PC-9 (cell line): ENCODE results near the gene CCDC60. TPM values are rescaled to one million over a fixed set of nuclear protein-coding genes. Genes with fewer than 3 reads are reported as not detected.

Source experiments
- BruUV-seq: library from RNA; stranded (reverse); fragments of 400-500 nt; replicated peaks from 2 replicates; lab custom pipeline; 2021; lab: Mats Ljungman, UMichigan
- CTCF ChIA-PET: fragments of 300-600 bp; sonication (Branson Sonifier 250); formaldehyde crosslinking; loops from one replicate; lab custom pipeline; 2022; ENCODE audit warnings: antibody characterized with exemption; lab: Charles Lee
- POLR2A ChIA-PET: fragments of 300-600 bp; sonication (Branson Sonifier 250); formaldehyde crosslinking; loops from one replicate; lab custom pipeline; 2022; ENCODE audit warnings: antibody characterized with exemption; ENCODE audit not compliant: unreplicated experiment; lab: Charles Lee
- DNase-seq, 2 experiments: peaks; one replicate each; pipeline versions ENCODE4 v3.0.0 to v3.0.0-alpha.2; 2015 to 2022; ENCODE audit warnings: mixed read lengths in 1 of 2
- H2AFZ ChIP-seq: fragments of 200-600 bp; sonication (generic); 2 replicates; pipeline ENCODE4 v1.8.1; 2017; ENCODE audit warnings: antibody characterized with exemption
- H3F3A ChIP-seq: fragments of 200-600 bp; sonication (generic); 2 replicates; pipeline ENCODE4 v1.8.1; 2017; ENCODE audit warnings: antibody characterized with exemption, mild to moderate bottlenecking, low read depth; ENCODE audit not compliant: insufficient read depth
- H3K27ac ChIP-seq: fragments of 200-600 bp; sonication (generic); 2 replicates; pipeline ENCODE4 v1.6.1; 2016; ENCODE audit warnings: mixed run types
- H3K27me3 ChIP-seq: fragments of 200-600 bp; sonication (generic); 2 replicates; pipeline ENCODE4 v1.6.1; 2016; ENCODE audit warnings: low read depth, mixed run types; ENCODE audit not compliant: insufficient read depth
- H3K36me3 ChIP-seq: fragments of 200-600 bp; sonication (generic); 2 replicates; pipeline ENCODE4 v1.6.1; 2016; ENCODE audit warnings: low read depth, mixed run types
- H3K4me1 ChIP-seq: fragments of 200-600 bp; sonication (generic); replicated peaks from 2 replicates; pipeline ENCODE4 v1.6.1; 2016; ENCODE audit warnings: mixed run types; ENCODE audit not compliant: insufficient read depth
- H3K4me2 ChIP-seq: fragments of 200-600 bp; sonication (generic); 2 replicates; pipeline ENCODE4 v1.6.1; 2017; ENCODE audit warnings: mixed run types
- H3K4me3 ChIP-seq: fragments of 200-600 bp; sonication (generic); 2 replicates; pipeline ENCODE4 v1.6.1; 2016; ENCODE audit warnings: mixed run types
- H3K79me2 ChIP-seq: fragments of 200-600 bp; sonication (generic); 2 replicates; pipeline ENCODE4 v1.6.1; 2017; ENCODE audit warnings: low read depth, mixed run types
- H3K9me2 ChIP-seq: fragments of 200-600 bp; sonication (generic); 2 replicates; pipeline ENCODE4 v1.8.1; 2017; ENCODE audit warnings: mild to moderate bottlenecking; ENCODE audit not compliant: insufficient read depth
- H3K9me3 ChIP-seq: fragments of 200-600 bp; sonication (generic); 2 replicates; pipeline ENCODE4 v1.8.1; 2016; ENCODE audit warnings: low read depth; ENCODE audit not compliant: insufficient read depth
- H4K20me1 ChIP-seq: fragments of 200-600 bp; sonication (generic); 2 replicates; pipeline ENCODE4 v1.8.1; 2017; ENCODE audit not compliant: insufficient read depth
- CTCF ChIP-seq: fragments of 200-600 bp; sonication (generic); conservative IDR thresholded peaks from 2 replicates; pipeline ENCODE4 v1.6.1; 2017; ENCODE audit warnings: mixed run types, antibody characterized with exemption, mild to moderate bottlenecking, moderate library complexity
- EZH2 ChIP-seq: fragments of 200-600 bp; sonication (generic); IDR thresholded peaks from 2 replicates; pipeline ENCODE4 v1.8.0; 2017; ENCODE audit warnings: antibody characterized with exemption, low read depth
- intact Hi-C: fragments of 100-400 bp; cut with micrococcal nuclease; formaldehyde crosslinking; loops from one replicate; pipeline ENCODE4 v1.10.0; 2022; ENCODE audit not compliant: unreplicated experiment
- total RNA-seq: library from RNA; stranded (reverse); gene quantifications from 2 replicates; pipeline ENCODE4 v1.2.3, GENCODE V29; 2021

The CCDC60 gene
- total RNA-seq, 1 experiment from 2014 or later: not detected

- CTCF ChIA-PET: no interaction called here
- H3K9me3 ChIP-seq: no peaks in the 10 kb centered on the region
These were observed 40.3 kb upstream of the CCDC60 start for GRCh38 chr12:119294211-119294610.

GRCh38 chr12:119296535-119296934 lies 38.0 kb upstream of the CCDC60 start:
- ChIA-PET CTCF (no interaction called here), POLR2A (no interaction called here)
- no peak overlapping the region for H2AFZ ChIP-seq
- no peak for DNase-seq
- H3F3A ChIP-seq: no peaks in the 10 kb centered on the region
- no peaks in the 10 kb centered on the region for H3K9me2 ChIP-seq
- no peaks in the 10 kb centered on the region for H3K36me3 ChIP-seq
- no peaks in the 10 kb centered on the region for H3K9me3 ChIP-seq
- TF ChIP-seq EZH2 (no peak), CTCF (no peak)
- H3K4me3 ChIP-seq: no peak overlapping the region
- no TSS peak for BruUV-seq
- H3K27ac ChIP-seq: no peak overlapping the region
- H3K4me1 ChIP-seq: no peaks in the 10 kb centered on the region
- H3K27me3 ChIP-seq: peaks cover 55% of the 10 kb centered on the region
- H3K79me2 ChIP-seq: no peaks in the 10 kb centered on the region
- H4K20me1 ChIP-seq: no peaks in the 10 kb centered on the region
- no peak overlapping the region for H3K4me2 ChIP-seq
- intact Hi-C loops: no loop called here

More at GRCh38 chr12:119294211-119294610, 40.3 kb upstream of the CCDC60 start:
- POLR2A ChIA-PET: no interaction called here
- intact Hi-C loops: no loop called here
- Histone ChIP-seq H3K4me3 (no peak overlapping the region), H3F3A (no peaks in the 10 kb centered on the region), H3K4me1 (no peaks in the 10 kb centered on the region), H3K79me2 (no peaks in the 10 kb centered on the region), H3K27ac (no peak overlapping the region), H3K27me3 (peaks cover 71% of the 10 kb centered on the region), H3K9me2 (no peaks in the 10 kb centered on the region), H2AFZ (no peak overlapping the region), H4K20me1 (no peaks in the 10 kb centered on the region), H3K36me3 (no peaks in the 10 kb centered on the region), H3K4me2 (no peak overlapping the region)
- BruUV-seq: no TSS peak
- no peak for TF ChIP-seq EZH2
- TF ChIP-seq CTCF: no peak
- no peak for DNase-seq

GRCh38 chr12:119299130-119299529 lies 35.4 kb upstream of the CCDC60 start:
- Histone ChIP-seq H2AFZ (no peak overlapping the region), H3K9me3 (no peaks in the 10 kb centered on the region), H3K9me2 (no peaks in the 10 kb centered on the region), H3K27me3 (peaks cover 39% of the 10 kb centered on the region), H3K4me3 (no peak overlapping the region), H4K20me1 (no peaks in the 10 kb centered on the region), H3K27ac (no peak overlapping the region), H3K4me2 (no peak overlapping the region), H3F3A (no peaks in the 10 kb centered on the region), H3K79me2 (no peaks in the 10 kb centered on the region), H3K4me1 (no peaks in the 10 kb centered on the region), H3K36me3 (no peaks in the 10 kb centered on the region)
- intact Hi-C loops: no loop called here
- POLR2A ChIA-PET: no interaction called here
- TF ChIP-seq CTCF: no peak
- TF ChIP-seq EZH2: no peak
- BruUV-seq: no TSS peak
- DNase-seq: no peak
- CTCF ChIA-PET: no interaction called here
